Stimulated activated CD8-positive, alpha-beta memory T cell treated with anti-CD3 and anti-CD28 coated beads, Interleukin-7, amount 100 ng/mL, for 4 hours (primary cell): ENCODE results near the gene HPCAL1.
"Not testable (repeated sequence)": the region's sequence is repeated elsewhere in the genome, so short reads cannot be mapped to it uniquely, and the experiment has no call there.

Experiments
- DNase-seq, 2 donors: peaks; one replicate each; pipeline ENCODE4 v3.0.0-alpha.2; 2020; ENCODE audit warnings: low read depth in 2 of 2

HPCAL1 gene

DNA sequence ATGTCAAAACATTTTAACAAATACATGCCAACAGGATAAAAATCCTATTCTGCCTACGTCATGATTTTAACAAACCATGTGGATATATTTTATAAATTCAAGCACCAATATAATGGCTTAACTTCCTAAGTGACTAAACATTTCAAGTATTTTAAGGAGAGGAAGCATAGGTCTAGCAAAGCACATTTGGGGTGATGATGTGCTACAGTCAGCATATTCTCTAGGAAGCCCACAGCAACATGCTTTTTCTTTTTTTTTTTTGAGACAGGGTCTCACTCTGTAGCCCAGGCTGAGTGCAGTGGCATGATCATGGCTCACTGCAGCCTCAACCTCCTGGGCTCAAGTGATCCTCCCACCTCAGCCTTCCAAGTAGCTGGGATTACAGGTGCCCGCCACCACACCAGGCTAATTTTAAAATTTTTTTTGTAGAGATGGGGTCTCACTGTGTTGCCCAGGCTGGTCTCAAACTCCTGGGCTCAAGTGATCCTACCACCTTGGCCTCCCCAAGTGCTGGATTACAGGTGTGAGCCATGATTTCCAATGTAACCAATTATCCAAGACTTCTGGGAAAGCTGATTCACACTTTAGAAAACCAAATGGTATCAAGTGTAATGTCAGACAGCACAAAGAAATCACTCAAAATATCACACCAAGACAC is 139.9 kb downstream of the HPCAL1 start:
- DNase-seq = not testable (repeated sequence)

DNA sequence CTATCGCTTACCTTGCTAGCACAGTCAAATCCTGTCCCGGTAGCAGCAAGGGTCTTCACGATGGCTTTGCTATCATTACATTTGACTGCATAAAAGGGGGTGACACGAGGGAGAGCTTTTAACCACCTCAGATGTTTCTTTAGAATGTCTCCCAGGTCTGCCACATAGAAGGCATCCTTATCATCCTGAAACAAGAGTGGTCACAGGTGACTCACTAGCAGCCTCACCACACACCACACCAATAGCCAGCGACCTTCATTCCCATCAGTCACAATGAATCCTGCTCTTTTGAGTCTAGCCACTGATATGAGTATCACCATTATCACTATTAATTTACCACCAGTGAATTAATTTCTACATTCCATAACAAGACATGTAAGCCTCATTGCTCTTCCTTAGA is 141.8 kb downstream of the HPCAL1 start:
- DNase-seq = no peak

DNA sequence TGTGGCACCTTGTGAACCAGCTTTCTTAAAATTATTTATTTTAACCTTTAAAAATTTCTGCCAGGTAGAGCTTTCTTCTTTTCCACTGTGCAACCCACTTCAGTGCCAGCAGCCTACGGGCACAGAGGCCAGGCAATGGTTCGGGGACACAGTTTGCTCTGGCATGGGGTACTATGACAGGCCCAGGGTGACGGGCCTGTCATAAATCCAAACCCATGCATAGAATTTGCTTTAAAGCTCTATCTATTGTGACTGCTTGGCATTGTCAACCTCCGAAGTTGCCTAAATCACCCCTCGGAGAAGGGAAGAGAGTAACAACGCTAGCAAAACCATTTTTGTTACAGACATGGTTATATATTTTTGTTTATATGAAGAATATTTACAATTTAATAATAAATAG is 143.9 kb downstream of the HPCAL1 start:
- DNase-seq = no peak

DNA sequence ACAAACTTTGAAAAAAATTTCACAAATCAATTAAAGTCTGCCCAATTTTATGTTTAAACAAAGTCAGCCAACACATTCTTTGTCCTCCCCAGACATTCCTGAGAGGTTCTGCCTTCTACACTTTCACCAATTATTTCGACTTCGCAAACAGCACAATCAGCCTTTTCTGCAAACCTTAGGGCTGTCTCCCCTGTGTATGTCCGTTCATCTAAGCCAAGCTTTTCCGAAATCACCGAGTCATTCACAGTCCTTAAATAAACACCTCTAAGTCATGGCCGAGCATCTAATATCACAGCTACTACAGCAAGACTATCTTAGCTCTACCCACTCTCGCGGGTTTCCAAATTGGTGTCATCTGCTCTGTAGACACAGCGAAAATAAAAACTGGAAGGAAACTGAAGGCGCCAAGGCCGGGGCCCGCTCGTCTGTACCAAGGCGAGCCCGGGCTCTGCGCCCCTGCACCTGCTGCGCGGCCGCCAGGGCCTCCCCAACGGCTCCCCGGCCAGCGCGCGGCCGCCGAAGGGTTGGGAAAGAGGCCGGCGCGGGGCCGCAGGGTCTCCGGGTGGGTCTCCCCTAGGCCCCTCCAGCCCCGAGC is 144.7 kb downstream of the HPCAL1 start:
- no peak for DNase-seq

DNA sequence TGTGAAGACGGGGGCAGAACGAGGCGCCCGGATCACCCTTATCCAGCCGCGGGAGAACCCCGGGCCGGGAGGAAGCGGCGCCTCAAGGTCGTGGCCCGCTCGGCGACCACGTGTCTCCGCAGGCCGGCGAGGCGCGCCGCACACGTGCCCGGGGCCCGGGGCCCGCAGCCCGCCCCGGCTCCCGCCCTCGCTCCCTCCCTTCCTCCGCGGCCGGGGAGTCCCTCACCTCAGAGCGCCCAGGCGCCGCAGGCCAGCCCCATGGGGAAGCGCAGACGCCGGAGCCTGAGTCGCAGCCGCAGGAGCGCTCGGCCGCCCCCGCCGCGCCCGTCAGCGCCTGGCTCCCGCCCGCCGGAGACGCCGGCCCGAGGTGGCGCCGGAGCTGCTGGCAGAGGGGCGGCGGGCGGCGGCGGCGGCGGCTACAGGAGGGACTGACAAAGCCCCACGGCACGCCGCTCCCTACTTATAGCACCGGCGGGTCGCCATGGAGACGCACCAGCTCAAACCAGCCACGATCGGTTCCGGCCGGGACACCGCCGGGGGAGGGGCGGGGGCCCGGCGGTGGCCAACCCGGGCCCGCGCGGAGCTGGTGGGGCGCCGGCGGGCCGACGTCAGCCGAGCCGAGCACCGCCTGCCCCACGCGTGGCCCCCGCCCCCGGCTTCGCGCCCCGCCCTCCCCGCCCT is 145.3 kb downstream of the HPCAL1 start, which contains the start of gene ODC1:
ODC1 (minus strand) TSS at position 433 of the 681 bp plus-strand sequence. CDS start 3,295 bp downstream, outside the sequence.
- DNase-seq = peak; percentile 96 to 99

DNA sequence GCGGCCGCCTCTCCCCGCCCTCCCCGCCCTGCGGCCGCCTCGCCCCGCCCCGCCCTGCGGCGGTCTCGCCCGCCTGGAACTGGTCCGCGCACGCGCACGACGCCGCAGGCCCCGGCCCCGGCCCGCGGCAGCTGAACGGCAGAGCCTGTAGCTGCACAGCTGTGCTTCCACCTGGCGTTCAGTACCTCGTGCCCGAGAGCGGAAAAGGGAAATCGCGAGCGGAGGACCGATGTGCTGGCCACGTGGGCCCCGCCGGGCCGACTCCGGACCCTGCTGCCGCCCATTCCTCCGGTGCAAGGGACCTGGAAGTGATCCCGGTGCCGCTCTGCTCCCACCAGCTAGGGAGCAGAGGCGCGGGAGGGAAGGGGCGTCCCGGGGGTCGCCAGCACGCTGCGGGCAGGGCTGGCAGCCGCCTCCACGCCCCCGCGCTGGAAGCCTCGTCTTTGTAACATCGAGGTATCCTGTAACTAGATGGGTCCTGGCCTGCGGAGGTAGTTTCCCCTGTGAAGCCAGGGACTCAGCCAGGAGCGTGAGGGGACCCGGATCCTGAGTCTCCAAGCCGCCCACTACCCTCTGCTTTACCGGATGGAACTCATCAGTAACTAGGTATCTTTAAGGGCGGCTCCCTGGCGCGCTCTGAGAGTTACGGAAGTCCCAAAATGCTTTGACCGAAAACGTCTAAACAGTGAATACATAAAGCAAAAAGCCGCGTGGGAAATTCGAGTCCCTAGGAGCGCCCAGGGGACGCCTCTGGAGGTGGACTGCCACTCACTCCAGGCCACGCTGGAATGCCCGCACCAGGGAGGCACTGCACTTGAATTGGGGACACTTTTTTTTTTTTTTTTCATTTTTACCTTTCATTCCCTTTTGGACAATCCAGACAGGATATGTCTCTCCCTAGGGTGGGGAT is 146.1 kb downstream of the HPCAL1 start:
- DNase-seq = peak; percentile 85 to 93

DNA sequence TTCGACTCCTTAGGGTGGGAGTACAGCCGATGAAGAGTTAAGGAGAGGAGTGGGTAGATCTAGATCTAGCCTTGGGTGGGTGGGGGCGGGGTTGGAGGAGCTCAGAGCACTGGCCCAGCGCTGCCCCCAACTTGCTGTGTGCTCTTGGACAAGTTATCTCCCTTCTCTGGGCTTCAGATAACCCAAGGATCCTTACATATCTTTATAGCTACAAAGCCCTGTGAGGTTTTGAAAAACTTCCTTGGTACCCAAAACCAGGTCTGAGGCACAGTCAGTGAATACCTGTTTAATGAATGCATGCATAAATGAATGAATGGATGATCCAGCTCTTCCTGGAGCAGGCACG is 146.8 kb downstream of the HPCAL1 start:
- no peak for DNase-seq

DNA sequence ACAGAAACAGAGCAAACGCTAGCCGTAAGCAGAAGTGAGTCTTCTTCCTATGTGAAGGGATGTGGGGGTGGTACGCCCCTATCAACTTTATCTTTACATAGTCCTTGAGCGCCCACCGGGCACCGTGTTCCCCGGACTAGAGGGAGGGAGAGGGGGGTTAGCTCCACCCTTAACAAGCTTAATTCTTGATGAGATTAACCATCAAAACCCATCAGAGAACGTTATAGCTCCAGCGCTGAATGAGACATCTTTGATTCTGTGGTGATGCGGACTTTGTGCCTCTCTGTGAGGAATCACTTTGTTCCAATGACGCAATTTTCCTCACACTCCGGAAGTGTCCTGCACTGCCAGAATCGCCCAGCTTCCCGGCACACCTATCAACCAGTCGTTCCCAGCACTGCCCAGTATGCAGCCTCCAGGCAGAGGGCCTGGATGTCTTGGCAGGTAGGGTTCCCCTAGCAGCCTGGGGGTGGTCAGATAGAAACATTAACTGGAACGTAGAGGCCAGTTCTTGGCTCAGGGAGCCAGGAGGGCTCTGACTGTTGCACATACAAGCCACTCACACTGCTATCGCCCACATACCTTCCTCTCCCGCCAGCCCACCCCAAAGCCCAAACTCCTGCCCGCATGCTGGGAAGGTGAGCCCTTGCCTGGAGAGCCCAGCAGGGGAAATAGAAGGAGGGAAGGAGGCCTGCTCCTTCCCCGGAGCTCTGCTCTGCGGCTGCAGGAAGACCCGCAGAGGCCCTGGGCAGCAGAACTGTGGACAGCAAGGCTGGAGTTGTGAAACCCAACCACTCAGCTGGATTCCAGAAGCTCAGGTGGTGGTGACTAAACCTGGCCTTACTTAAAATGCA is 147.4 kb downstream of the HPCAL1 start:
- DNase-seq = no peak

DNA sequence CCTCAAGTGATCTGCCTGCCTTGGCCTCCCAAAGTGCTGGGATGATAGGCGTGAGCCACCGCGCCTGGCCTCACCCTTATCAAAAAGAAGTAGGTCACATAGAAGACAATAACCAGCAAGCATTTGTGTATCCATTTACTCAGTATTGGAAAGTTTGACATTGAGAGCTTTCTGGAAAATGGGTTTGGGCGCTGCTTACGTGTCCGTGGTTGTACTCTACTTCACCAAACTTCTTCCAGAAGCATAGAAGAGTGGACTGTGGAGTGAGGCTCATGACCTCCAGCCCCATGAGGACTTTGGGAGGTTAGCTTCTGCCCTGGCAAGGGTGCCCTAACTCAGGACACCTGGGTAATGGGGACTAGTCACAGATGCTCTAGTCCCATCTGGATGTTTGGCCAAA is 149.1 kb downstream of the HPCAL1 start:
- DNase-seq = no peak

DNA sequence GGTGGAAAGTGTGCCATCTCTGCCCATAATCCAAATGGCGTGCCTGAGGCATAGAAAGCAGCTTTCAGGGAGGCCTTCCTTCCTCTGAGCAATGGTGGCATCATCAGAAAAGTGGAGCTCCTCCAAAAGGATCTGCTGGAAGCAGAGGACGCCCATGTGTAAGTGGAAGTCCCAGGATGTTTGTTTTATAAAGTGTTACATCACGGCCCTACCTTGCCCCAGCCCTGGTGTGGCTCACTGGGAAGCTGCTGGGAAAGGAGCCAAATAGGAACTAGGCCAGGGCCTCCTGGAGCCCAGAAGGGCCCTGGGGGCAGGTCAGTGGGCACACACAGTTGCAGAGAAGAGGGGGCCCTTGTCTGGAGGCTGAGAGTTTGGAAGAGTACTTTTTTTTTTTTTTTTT is 149.6 kb downstream of the HPCAL1 start:
- DNase-seq = no peak

DNA sequence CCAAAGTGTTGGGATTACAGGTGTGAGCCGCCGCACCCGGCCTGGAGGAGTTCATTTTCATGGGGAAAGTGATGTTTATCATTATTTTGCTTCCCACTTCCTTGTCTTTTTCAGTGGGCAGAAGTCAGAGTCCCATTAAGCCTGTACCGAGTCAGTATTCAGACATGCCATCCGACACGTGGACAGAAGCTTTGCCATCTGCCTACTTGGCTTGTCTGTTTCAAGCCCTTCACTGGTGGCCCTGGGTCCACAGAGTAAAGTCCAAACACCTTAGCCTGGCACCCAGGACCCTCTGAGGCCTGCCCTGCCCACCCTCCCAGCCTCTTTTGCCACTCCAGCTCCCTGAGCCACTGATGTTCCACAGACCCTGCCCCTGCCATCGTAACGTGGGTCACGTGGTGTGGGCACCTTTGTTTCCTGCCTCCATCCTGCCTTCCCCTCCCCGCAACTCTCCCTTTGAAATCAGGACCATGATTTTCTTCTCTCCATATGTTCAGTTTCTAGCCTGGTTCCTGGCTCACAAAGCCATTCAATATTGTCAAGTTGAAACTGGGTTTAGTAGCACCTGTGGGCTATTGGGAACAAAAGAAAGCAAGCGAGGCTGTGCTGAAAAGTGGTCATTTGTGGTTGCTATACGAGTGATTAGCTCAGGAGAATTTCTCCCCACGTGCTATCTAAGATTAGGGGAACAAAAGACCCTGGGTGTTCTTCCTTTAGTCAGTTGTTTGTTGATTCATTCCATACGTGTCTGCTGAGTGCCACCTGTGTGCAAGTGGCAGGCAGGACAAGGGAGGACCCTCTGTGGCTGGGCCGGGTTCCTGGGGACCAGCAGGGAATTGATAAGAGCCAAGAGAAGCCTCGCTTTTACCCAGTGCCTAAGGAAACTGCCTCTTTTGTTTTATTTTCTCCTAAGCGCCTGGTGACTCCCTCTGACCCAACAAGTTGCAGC is 150.5 kb downstream of the HPCAL1 start:
- DNase-seq = no peak

DNA sequence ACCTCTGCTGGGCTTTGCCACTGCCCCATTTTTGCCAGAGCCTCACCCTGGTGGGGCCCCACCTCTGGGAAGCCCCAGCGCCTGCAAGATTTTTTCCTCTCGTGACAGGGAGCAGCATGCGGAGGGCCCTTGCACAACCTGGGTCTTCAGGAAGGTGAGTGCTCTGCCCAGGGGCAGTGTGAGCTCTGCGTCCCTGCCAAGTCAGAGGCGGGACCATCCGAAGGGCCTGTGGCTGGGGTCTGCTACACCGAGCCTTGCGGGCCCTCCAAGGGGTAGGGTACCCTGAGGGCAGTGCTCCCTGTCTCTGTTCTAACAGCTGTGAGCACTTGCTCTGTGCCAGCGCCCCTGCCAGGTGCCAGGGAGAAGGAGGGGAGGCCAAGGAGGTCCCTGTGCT is 151.2 kb downstream of the HPCAL1 start:
- no peak for DNase-seq

DNA sequence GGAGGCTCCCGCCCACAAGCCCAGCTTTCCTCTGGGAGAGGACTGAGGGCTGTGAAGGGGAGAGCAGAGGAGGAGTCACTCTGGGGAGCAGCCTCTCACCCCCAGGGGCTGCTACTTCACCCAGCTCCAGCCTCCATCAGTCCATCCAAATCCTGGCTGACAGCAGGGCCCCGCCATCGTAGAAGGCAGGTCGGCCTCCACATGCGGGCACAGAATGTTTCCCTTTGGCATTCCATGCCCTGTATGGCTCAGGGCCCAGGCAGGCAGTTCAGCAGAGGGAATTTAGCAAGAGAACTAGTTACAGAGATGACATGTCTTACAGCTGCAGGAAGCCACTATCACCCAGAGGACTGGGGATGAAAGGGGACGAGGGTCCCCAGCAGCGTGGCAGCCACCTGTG is 151.8 kb downstream of the HPCAL1 start:
- no peak for DNase-seq

DNA sequence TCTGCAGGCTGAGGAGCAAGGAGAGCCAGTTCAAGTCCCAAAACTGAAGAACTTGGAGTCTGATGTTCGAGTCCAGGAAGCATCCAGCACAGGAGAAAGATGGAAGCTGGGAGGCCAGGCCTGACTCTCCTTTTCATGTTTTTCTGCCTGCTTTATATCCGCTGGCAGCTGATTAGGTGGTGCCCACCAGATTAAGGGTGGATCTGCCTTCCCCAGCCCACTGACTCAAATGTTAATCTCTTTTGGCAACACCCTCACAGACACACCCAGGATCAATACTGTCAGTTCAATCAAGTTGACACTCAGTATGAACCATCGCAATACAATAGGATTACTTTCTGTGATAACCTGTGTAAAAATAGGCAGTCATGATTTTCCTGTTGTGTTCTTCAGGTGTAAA is 154.5 kb downstream of the HPCAL1 start:
- DNase-seq = not testable (repeated sequence)

DNA sequence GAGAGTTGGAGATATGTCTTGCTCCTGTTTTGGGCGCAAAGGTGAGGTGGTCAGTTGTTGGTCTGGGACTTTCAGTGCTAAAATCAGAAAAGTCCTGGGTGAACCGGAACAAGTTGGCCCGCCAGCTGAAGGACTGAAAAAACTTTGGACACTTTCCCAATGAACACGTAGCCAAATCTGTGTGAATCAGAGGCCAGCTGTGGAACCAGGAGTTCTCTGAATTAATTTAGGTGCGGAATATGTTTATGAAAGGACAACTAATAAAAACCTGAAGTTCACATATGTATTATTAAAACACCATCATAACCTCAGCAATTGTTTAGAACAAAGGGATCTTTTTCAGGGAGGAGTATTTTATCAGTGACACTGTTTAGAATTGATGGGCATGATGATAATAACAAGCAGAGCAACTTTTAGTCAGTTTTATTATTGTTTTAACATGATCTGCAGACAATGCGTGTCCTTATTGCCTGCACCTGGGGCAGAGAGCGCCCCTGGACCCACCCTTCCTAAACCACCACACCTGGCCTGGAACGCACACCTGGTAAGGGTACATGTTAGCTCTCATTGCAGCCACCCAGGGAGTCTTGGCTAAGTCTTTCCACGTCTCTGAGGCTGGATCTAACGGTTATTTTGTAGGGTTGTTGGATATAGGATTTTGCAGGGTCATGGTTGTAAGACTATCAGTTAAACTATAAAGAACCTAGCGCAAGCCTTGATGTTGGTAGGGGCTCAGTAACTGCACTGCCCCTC is 155.3 kb downstream of the HPCAL1 start:
- no peak for DNase-seq

DNA sequence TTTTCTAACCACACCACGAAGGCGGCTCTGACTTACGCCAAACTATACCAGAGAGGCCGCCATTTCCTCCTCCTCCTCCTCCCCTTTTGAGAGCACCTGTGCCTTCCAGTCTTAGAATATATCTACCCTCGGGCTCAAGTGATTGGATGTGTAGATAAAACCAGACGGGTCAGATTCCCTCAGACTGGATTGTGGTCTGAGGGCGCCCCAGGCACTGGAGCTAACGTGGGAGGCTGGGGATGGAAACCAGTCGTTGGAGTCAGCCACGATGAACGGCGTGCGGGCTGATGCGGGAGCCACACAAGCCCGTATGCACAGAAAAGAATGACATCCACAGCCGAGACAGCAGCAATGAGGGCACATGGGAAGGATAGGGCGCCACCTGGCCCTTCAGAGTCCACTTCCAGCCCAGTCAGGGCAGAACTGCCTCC is 157.7 kb downstream of the HPCAL1 start:
- no peak for DNase-seq

DNA sequence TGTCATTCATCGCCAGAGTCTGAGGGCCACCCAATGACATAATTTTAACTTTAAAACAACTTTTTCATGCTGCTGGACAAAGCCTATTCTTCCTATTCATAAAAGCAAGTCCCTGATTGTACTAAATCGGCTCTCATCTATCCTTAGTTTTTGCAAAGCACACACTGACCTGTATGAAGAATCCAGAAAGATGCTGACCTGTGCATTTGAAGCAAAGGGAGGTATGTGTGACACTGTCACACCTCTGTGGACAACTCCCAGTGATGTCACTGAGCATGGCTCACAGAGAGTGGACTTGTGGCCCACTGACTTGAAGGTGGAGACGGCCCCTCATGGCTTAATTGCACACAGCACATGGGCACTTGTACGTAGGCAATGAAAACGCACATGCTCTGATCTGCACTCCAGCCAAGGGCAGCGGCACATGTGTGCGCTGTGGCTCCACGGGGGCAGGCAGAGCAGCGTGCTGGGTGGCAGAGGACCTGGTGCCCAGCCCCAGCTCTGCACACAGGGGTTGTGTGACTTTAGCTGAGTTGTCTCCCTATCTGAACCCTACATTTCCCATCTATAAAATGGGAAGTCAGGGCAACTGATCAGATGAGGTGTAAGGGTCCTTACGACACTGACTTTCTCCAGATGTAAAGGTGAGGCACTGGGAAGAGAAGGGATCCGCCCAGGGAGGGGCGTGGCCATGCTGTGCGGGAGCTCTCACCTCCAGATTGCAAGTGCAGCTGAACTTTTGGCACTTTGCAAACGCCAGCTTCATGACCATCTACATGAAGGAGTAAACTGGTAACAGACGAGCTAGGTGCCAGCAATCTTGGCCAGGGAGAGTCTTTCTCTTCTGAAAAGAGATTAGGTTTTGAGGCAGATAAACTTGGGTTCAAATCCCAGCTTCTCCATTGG is 159.7 kb downstream of the HPCAL1 start:
- DNase-seq = no peak

DNA sequence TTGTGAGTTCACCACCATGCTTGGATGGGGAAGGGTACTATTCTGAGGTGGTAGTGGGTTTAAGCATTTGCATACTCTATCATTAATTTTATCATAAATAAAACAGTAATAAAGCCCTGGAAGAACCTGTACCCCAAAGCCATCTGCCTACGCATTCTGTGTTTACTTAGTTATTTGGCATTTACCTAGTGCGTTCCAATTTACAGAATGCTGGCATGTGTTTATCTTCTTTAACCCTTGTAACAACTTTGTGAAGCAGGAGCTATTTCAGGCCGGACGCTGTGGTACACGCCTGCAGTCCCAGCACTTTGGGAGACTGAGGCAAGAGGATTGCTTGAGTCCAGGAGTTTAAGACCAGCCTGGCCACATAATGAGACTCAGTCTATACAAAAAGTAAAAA is 163.2 kb downstream of the HPCAL1 start:
- no peak for DNase-seq
